MM.1S (cell line): Measurements from ENCODE around the gene ITGA11.

Experiments
- EZH2 ChIP-seq: fragments of 300-600 bp; sonication (generic); optimal IDR thresholded peaks from 2 replicates; pipeline ENCODE3; 2017; ENCODE audit warnings: low read depth, mild to moderate bottlenecking, antibody characterized with exemption, low read length, mixed read lengths
- EZH2phosphoT487 ChIP-seq: fragments of 300-600 bp; sonication (generic); IDR thresholded peaks from 2 replicates; pipeline ENCODE4 v1.6.1; 2018; ENCODE audit warnings: antibody characterized with exemption, low read length
- TF ChIP-seq, protein P1 (sequence below): fragments of 300-600 bp; sonication (generic); IDR thresholded peaks from 2 replicates; pipeline ENCODE4 v1.5.1; 2016; ENCODE audit warnings: antibody characterized with exemption, low read length, mixed read lengths

DNA sequence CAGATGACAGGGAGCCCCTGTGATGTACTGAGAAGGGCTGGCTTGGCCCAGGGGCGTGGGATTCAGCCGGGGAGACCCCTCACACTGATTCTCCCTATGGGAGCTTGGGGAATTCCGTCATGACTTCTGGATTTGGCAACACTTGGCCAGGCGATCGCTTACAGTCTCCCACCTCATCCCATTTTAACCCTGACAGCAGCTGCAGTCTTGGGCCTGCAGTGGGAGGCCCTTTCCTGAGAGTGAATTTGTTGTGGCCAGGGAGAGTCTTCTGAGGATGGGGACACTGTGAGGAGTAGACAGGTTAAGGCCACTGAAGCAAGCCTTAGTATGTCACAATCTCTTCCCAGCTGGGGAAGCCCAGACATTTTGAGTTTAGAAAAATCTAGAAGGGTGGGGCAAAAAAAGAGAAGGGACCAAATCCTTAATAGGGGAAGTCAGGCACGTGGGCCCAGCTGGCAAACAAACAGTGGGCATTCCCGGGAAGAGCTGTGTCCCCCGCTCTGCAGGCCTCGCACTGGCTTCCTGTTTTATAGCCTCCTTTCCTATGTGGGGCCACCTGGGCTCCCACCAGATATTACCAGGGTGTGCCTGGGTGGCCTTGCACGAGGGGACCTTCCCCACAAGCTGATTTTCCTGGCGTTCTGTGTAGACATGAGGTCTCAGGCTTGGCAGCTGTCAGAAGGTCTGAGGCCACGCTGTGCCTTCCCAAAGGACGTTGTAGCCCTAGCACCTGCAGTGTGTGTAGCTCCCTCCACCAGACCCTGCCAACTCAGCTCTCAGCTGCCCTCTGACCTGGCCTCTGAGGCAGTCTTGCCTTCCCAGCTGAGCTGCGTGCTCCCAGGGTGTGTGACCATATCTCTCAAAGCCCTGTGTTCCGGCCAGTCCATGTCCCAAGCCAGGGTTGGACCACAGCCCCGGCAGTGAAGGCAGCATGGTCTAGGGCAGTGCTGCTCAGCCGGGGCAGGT is 89.9 kb downstream of the ITGA11 start:
- TF ChIP-seq, protein P1, sequence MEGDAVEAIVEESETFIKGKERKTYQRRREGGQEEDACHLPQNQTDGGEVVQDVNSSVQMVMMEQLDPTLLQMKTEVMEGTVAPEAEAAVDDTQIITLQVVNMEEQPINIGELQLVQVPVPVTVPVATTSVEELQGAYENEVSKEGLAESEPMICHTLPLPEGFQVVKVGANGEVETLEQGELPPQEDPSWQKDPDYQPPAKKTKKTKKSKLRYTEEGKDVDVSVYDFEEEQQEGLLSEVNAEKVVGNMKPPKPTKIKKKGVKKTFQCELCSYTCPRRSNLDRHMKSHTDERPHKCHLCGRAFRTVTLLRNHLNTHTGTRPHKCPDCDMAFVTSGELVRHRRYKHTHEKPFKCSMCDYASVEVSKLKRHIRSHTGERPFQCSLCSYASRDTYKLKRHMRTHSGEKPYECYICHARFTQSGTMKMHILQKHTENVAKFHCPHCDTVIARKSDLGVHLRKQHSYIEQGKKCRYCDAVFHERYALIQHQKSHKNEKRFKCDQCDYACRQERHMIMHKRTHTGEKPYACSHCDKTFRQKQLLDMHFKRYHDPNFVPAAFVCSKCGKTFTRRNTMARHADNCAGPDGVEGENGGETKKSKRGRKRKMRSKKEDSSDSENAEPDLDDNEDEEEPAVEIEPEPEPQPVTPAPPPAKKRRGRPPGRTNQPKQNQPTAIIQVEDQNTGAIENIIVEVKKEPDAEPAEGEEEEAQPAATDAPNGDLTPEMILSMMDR, result no peak
- TF ChIP-seq EZH2phosphoT487 (no peak), EZH2 (no peak)
